KBM-7 (cell line): ENCODE measurements around the gene BEST2.

Experiments
- DNase-seq: peaks from one replicate; pipeline ENCODE4 v3.0.0-alpha.2; 2015
- in situ Hi-C: fragments of 300-500 bp; cut with MboI; formaldehyde crosslinking; loops from 2 replicates; pipeline ENCODE4 v1.14.3; 2020; ENCODE audit warnings: low sequenced_read_pairs, low pct_unique_long_range_greater_than_20kb, mixed read lengths

BEST2 gene

GRCh38 chr19:12783849-12784393 is 32.3 kb downstream of the BEST2 start:
- in situ Hi-C loops = no loop called here
- no peak for DNase-seq

GRCh38 chr19:12784394-12784870 is 32.8 kb downstream of the BEST2 start:
- no peak for DNase-seq
- in situ Hi-C loops = no loop called here

- no peak for DNase-seq
- in situ Hi-C loops = no loop called here
These were observed 33.4 kb downstream of the BEST2 start for GRCh38 chr19:12784871-12785430.

GRCh38 chr19:12785431-12786031 is 33.9 kb downstream of the BEST2 start:
- in situ Hi-C loops = no loop called here
- DNase-seq = peak; percentile 62

- in situ Hi-C loops = no loop called here
- peak; percentile 67 for DNase-seq
These were observed 34.7 kb downstream of the BEST2 start for GRCh38 chr19:12786141-12786870.

- in situ Hi-C loops = no loop called here
- DNase-seq = no peak
These were observed 35.4 kb downstream of the BEST2 start for GRCh38 chr19:12786952-12787351.

- in situ Hi-C loops = no loop called here
- DNase-seq = no peak
These were observed 35.9 kb downstream of the BEST2 start for GRCh38 chr19:12787458-12787857.

GRCh38 chr19:12788042-12788681 is 36.6 kb downstream of the BEST2 start:
- no peak for DNase-seq
- in situ Hi-C loops = no loop called here

- in situ Hi-C loops = no loop called here
- DNase-seq = peak; percentile 52
These were observed 37.1 kb downstream of the BEST2 start for GRCh38 chr19:12788682-12789097.

- DNase-seq = no peak
- in situ Hi-C loops = no loop called here
These were observed 37.7 kb downstream of the BEST2 start for GRCh38 chr19:12789098-12789903.

GRCh38 chr19:12789904-12790619 is 38.5 kb downstream of the BEST2 start:
- in situ Hi-C loops = no loop called here
- DNase-seq = peak; percentile 98

- in situ Hi-C loops = no loop called here
- no peak for DNase-seq
These were observed 39.2 kb downstream of the BEST2 start for GRCh38 chr19:12790628-12791344.

- in situ Hi-C loops = no loop called here
- DNase-seq = peak; percentile 94
These were observed 39.9 kb downstream of the BEST2 start, which contains the start of gene JUNB for GRCh38 chr19:12791345-12792050. JUNB (plus strand) TSS chr19:12791486; CDS start chr19:12791772, 286 bp downstream.

GRCh38 chr19:12792051-12792852 is 40.7 kb downstream of the BEST2 start:
- DNase-seq = peak; percentile 79
- in situ Hi-C loops = no loop called here

- in situ Hi-C loops = no loop called here
- no peak for DNase-seq
These were observed 41.3 kb downstream of the BEST2 start for GRCh38 chr19:12792853-12793289.
